HL-60 (cell line): ENCODE measurements around the gene NVL. TPM values are rescaled to one million over a fixed set of nuclear protein-coding genes. Genes with fewer than 3 reads are reported as not detected.

Experiments used
- microRNA-seq: library from miRNA; unstranded; fragments of <30 nt; microRNA quantifications from one replicate; pipeline ENCODE4, GENCODE V29; 2018

NVL gene

Small RNA genes lying within 50 kb of the gene (microRNA-seq; reads per million reads assigned to microRNA genes)
- not detected for gene MIR320B2
